Uterus (tissue), 2 donors: ENCODE measurements around the gene ADAMTS2.

Source experiments
- CTCF ChIP-seq, 4 experiments: fragments of 200-600 bp in 2 of 4; fragments of 450-650 bp in 2 of 4; sonication (generic) in 2 of 4; IDR thresholded peaks; one replicate each; pipeline ENCODE4 v1.5.1; 2016 to 2019; ENCODE audit warnings: antibody characterized with exemption in 4 of 4, mild to moderate bottlenecking in 2 of 4, moderate library complexity in 1 of 4
- POLR2A ChIP-seq, 2 donors: fragments of 450-650 bp; IDR thresholded peaks; one replicate each; pipeline ENCODE4 v1.6.1; 2016; ENCODE audit warnings: antibody characterized with exemption in 2 of 2, mild to moderate bottlenecking in 1 of 2, moderate library complexity in 1 of 2

- TF ChIP-seq CTCF (IDR thresholded peaks at IDR 0.05) (no peak), POLR2A (IDR thresholded peaks at IDR 0.05) (no peak)
These were observed 55.4 kb downstream of the ADAMTS2 start for GRCh38 chr5:179289756-179290385.
